ENCODE results near the gene CYB5A.
"Not testable (repeated sequence)": the region's sequence is repeated elsewhere in the genome, so short reads cannot be mapped to it uniquely, and the experiment has no call there.

CYB5A gene

DNA sequence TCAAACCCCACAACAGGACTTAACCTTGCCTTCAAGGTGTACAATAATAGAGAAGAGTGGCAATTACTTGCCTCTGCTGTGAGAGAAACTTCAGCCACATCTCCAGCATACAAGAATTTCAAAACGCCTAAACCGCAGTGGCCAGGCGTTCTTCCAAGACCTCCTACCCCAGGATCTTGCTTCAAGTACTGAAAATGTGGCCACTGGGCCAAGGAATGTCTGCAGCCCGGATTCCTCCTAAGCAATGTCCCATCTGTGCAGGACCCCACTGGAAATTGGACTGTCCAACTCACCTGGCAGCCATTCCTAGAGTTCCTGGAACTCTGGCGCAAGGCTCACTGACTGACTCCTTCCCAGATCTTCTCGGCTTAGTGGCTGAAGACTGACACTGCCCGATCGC, 2.8 kb upstream of the CYB5A start:
- no peak for DNase-seq (ENCODE audit: low read depth in 2 of 2)

DNA sequence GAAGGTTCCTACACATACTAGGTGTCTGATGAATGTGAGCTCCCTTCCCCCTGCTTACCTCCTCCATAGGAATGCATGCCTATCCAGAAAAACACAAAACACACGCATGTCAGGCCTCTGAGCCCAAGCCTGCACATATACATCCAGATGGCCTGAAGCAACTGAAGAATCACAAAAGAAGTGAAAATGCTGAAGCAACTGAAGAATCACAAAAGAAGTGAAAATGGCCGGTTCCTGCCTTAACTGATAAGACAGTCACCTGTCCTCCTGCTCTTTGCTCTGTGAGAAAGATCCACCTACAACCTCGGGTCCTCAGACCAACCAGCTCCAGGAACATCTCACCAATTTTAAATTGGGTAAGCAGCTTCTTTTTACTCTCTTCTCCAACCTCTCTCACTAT, 1.2 kb upstream of the CYB5A start:
- DNase-seq (ENCODE audit: low read depth in 2 of 2) = not testable (repeated sequence)

DNA sequence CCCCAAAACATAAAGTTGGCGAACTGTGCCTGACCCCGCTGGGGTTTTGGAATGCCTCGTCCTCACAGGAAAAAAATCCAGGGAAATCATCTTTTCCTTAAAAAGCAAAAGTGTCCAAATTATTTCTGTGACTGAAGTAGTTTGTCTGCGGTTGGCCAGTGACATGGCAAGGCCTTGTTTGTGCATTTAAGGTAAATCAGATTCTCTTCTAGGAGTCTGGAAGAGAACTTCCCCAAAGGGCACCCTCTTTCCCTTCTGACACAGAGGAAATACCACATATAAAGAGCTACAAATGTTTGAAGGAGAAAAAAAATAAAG, 737 bp upstream of the CYB5A start:
- DNase-seq (ENCODE audit: low read depth in 2 of 2) = no peak

DNA sequence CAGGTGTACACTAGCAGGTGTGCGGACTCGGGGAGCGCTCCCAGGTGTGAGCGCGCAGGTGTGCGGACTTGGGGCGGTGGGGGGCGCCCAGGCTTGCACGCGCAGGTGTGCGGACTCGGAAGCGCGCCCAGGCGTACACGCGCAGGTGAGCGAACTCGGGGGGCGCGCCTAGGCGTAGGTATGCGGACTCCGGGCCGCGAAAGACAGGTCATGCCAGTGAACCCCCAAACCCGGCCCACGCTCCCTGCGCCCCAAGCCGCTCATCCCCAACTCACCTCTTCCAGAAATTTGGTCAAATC, 342 bp downstream of the CYB5A start:
- DNase-seq (ENCODE audit: low read depth in 2 of 2) = no peak

DNA sequence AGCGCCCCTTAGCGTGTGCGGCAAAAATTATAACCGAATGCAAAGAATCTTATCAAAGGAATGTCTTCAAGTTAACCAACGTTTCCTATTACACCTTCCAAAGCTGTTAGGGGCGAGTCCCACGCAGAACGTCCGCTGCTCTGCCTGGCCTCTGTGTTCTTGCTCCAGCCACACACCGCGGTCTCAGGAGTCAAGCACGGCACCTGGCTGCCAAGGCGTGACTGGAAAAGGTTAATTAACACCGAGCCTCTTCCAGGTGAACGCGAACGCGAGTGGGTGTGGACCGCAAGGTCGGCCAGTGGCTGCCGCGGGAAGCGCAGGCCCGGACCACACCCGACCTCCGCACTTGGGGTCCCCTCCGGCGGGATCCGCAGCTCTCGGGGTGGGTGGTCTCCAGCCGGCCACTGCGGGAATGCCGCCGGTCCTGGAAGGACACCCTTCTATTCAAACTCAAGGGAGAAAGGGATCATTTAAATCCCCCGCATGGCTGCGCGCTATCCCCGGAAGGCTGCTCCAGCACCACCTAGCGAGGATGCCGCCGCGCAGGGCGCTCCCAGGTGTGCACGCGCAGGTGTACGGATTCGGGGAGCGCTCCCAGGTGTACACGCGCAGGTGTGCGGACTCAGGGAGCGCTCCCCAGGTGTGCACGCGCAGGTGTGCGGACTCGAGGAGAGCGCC, 830 bp downstream of the CYB5A start:
- no peak for DNase-seq (ENCODE audit: low read depth in 2 of 2)

DNA sequence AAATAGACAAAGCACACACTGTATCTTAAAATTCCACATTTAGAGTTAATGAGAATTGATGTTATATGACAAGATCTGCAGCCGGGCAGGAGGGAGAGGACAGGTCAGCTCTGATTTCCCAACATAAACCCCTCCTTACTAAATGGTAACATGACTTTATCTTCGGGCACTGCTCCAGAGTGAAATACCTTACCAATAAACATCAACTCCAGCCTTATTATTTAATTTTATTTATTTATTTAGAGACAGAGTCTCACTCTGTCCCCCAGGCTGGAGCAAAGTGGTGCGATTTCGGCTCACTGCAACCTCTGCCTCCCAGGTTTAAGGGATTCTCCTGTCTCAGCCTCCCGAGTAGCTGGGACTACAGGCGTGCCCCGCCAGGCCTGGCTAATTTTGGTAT, 1.7 kb downstream of the CYB5A start:
- no peak for DNase-seq (ENCODE audit: low read depth in 2 of 2)

DNA sequence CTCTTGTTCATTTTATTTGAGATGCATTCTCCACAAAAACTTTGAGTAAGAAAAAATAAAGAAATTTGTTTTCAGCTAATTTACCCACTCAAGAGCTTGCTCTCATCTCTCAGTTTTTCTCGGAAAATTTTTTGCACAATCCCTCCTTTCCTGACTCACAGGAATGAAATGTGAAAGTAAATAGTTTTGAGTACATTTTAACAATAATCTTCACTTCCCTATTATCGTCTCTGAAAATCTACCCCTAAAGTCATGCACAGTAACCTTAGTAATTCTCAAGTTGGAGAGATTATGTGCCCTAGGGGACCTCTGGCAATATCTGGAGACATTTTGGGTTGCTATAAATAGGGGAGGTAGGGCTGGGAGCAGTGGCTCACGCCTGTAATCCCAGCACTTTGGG, 2.6 kb downstream of the CYB5A start:
- DNase-seq (ENCODE audit: low read depth in 2 of 2) = no peak

DNA sequence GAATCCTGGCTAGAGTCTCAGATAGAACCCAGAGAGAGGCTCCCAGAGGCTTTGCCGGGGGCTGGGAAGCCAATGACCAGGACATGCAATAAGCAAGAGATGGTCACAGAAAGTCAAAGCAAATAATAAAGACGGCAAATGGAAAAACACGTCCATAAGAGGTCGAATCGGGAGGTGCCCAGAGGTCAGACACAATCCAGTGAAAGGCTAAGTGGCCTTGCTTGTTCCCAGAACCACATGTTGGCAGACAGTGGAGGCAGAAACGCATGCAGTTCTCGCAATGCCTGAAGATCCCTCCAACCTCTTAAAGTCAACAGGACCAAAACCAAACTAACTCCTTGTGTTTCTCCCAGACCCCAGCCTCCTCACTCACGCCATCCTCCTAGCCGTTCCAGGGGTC, 3.0 kb downstream of the CYB5A start:
- no peak for DNase-seq (ENCODE audit: low read depth in 2 of 2)

DNA sequence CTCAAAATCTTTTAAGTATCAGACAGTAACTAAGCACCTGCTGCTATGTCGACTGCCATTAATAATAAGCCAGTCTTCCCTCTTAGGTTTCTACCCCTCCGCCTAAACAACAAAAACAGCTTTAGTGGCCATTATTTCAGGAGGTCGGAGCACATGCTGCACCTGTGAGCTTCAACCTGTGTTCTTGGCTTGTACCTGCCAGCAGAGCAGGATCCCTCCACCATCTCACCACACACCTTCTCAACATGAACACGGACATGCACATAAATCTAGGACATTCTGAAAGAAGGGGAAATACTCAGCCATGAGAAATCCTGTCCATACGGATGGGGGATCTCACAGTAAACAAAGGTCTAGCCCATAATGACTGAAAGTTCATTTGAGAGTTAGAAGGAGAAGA, 3.7 kb downstream of the CYB5A start:
- no peak for DNase-seq (ENCODE audit: low read depth in 2 of 2)

DNA sequence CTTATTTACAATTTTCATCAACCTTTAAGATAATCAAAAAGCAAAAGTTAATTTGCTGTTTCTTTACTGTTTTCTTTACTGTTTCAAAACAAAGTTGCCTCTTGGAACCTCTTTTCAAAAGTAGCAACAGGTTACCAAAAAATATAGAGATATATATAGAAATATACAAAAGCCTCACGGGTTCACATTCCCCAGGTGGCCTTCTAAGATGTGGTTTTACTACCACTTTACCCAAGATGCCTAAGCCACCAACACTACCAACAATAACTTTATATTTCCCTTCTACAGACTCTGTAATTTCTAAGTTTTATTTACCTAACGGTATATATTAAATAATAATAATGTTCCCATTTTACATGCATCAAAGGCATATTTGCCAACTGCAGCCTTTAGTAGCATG, 4.9 kb downstream of the CYB5A start:
- no peak for DNase-seq (ENCODE audit: low read depth in 2 of 2)

DNA sequence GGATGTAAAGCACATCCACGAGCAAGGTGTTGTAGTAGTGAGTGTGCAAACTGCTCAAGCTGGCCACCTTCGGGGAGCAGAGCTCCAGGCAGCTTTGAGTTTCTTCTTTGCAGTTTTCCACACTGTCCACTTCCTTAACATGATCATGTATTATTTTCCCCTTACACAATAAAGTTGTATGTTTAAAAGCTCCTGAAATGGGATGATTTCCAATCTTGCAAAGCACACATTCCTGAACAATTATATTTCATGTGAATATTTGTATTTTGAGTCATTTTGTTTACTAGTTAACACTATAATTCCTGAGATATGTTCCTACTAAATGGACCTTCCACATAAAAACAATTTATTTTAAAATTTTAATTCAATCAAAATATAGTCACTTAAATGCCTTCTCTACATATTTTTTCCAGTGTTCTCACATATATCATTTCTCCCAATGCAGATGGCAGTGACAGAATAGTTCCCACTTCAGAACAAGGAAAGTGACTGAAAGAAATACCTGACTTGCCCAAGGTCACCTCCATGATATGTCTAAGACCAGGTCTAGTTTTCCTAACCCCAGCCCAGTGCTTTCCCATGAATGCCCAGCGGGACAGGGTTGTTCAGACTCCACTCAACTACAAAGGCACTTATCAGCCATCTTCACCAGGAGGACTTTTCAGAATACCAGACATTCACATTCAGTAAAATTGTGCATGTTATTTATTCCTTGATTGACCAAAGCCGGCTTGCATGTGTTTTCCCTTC, 5.5 kb downstream of the CYB5A start:
- no peak for DNase-seq (ENCODE audit: low read depth in 2 of 2)

DNA sequence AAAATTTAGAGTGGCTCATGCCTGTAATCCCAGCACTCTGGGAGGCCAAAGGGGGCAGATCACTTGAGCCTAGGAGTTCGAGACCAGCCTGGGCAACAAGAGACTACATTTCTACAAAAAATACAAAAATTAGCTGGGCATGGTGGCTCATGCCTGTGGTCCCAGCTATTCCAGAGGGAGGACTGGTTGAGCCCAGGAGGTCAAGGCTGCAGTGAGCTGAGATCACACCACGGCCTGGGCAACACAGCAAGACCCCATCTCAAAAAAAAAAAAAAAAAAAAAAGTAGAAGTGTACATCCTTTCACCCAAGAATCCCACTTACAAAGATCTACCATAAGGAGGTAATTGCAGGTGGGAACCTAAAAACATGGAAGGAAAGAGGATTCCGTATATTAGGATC, 6.2 kb downstream of the CYB5A start:
- not testable (repeated sequence) for DNase-seq (ENCODE audit: low read depth in 2 of 2)

DNA sequence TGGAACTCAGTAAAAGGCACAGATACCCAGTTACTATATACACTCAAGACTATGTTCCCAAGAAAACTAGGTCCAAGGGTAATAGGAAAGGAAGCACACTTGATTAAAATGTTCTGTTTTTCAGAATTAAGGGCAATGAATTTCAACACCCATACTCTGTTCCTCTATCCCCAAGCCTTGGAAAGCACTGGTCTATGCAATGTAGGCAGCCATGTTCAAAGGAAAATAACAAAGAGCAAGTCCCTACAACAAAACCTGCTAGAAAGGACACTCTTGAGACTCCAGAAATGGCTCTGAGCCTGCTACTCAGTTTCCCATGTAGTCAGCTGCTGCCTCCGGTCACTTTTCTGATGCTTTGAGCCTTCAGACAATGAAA, 6.8 kb downstream of the CYB5A start:
- no peak for DNase-seq (ENCODE audit: low read depth in 2 of 2)

DNA sequence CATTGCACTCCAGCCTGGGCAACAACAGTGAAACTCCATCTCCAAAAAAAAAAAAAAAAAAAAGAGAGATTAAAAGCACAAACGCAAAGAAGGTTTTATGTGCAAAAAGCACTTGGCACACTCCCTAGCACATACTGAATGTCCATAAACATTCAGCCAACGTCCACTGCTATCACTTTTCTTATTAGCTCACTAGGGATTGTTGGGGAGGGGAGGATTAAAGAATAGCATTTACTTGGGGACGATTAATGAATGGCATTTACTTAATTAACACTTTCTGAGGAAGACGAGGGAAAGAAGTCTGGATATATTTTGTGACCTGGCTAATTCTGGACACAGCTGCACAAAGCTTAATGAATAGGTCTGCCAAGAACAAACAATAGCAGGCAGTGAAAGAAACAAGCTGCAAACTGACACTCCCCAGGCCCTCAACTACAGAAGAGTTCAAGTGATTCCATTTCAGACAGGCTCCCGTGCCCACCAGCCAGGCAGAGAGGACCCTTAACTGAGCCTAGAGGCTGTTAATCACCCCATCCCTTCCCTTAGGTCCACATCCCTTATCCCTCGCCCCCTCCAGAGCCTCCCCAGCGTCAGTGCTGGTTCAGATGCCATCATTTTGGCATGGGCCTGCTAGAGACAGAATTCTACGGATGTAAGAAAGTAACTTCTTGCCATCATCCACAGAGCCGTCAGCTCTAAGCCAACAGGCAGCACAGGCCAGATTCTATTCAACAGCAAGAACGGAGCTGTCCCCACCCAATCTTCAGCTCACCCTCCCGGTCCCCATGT, 7.4 kb downstream of the CYB5A start:
- no peak for DNase-seq (ENCODE audit: low read depth in 2 of 2)

DNA sequence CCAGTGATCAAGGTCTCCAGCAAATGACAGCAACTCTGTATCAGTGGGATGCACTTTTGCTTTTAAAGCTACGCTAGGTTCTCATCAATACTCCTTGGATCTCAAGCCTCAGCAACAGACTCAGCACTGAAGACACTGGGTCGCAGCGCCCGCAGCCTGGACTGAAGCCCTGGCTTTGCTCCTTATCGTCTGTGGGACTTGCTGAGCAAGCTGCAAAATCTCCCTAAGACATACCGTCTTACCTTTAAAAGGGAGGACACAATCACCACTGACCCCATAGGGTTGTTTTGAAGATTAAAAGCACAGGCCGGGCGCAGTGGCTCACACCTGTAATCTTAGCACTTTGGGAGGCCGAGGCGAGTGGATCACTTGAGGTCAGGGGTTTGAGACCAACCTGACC, 8.1 kb downstream of the CYB5A start:
- no peak for DNase-seq (ENCODE audit: low read depth in 2 of 2)

DNA sequence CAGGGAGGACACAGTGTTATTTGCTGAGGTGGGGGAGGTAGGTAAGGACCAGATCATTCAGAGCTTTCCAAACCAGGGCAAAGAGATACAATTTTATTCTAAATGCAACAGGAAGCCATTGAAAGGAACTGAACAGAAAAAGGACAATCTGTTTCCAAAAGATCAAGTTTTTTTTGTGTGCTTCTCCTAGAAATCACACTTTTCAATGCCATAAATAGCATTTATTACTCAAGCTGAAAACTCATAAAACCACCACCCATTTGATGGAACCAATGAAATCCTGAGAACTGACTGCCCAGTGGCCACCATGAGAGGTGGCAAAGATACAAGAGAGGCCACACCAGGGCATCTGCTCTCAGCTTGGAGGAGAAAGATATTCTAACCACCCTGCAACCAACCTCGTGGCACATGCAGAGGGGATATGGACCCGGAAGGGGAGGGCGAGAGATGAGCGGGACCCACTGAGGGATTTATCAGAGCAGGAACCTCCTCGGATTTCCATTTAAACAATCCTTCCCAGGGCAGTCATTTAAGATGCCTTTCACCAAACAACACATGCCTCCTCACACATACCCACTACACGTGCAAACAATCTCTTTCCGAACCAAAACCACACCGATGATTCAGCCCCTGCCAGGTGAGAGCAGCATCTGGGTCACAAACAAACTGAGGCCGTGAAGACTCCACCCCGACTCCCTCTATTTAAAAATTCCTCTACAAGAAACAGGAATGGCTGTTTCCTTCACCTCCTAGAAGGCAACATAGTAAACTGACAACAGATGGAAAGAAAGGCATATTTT, 8.8 kb downstream of the CYB5A start:
- DNase-seq (ENCODE audit: low read depth in 2 of 2) = no peak

DNA sequence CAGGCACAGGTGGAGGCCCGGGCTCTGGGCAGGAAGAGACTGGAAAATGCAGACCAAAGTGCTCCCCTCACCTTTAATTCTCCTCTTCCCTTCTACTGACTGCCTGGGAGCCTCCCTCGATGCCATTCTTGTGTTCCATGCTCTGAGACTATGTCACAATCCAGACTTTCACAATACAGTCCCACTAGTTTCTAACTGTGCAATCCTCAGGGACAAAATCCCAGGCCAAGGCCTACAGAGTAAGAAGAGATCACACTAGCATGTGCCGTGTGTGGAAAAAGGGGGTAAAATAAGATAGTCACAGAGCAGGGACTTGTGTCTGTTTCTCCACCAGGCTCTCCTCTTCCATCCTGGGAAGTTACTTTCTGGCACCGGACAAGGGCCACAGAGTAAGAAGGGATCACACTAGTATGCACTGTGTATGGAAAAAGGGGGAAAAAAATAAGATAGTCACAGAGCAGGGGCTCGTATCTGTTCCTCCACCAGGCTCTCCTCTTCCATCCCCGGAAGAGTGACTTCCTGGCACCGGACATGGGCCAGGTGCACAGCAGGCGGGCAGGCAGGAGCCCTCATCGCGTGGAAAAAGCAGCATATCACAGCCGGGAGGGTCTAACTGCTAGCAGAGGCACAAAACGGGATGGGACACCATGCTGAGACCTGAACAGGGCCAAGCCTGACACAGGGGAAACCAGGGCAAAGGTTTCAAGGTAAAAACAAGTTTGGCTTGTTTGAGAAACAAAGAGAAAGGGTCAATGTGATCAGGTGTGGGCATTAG, 9.6 kb downstream of the CYB5A start:
- DNase-seq (ENCODE audit: low read depth in 2 of 2) = no peak

DNA sequence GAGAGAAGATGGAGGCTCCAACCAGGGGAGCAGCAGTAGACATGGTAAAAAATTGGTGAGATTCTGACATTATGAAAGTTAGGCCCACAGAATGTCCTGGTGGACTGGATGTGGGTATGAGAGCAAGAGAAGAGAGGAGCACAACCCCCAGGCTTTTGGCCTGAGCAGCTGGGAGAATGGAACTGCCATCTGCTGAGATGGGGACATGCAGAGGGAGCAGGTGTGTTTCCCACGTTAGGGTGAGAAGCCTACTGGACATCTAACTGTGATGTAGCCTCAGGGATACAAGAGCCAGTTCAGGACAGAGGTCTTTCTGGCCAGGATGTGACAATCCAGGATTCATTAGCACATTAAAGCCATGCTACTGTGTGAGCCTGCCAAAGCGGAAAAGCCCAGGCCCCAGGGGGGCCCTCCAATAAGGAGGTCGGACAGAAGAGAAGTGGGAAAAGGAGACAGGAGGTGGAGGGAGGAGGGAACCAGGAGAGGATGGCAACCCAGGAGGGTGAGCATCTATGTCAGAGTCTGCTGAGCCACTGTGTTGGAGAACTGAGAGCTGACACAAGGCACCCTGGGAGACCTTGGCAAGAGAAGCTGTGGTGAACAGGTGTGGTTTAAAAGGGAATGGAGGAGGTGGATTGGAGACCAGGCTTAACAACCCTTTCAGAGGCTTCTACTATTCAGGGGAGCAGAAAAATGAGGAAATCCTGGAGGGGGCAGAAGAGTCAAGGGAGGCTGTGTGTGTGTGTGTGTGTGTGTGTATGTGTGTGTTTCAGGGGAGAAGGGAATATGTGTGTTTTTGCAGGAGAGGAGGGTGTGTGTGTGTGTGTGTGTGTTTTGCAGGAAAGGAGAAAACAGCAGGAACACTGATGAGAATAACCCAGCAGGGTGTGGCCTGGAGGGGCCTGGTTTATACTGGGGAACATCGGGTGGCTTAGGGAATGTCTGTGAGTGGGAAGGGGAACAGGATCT, 10.5 kb downstream of the CYB5A start:
- DNase-seq (ENCODE audit: low read depth in 2 of 2) = no peak

DNA sequence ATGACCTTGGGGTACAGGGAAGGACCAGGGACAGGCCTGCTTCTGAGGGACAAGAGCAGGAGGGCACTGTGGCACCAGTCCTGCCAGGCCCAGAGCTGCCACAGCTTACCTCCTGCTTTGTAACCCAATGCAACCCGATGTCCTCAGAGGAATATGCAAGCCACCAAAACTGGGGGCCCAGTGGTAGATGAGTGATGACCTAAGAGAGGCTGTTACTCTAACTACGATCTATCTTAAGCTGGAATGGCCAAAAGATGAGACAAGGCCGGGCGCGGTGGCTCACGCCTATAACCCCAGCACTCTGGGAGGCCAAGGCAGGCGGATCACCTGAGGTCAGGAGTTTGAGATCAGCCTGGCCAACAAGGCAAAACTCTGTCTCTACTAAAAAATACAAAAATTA, 12.8 kb downstream of the CYB5A start:
- no peak for DNase-seq (ENCODE audit: low read depth in 2 of 2)

DNA sequence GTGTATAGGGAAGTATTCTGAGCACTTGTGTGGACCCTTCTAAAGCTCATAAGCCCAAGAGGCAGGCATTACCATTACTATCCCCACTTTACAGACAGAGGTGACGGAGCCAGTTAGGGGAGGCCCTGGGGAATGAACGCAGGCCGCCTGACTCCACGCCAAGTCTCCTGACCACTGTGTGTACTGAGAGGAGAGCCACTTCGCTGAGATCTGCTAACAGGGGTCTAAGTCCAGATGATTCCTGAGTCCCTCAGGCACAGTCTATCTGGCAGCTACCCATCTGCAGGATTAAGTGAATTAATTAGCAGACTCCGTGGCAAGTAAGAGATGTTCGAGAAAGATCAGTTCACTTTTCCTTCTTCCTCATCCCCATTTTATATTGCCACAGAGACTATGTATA, 13.7 kb downstream of the CYB5A start:
- no peak for DNase-seq (ENCODE audit: low read depth in 2 of 2)

DNA sequence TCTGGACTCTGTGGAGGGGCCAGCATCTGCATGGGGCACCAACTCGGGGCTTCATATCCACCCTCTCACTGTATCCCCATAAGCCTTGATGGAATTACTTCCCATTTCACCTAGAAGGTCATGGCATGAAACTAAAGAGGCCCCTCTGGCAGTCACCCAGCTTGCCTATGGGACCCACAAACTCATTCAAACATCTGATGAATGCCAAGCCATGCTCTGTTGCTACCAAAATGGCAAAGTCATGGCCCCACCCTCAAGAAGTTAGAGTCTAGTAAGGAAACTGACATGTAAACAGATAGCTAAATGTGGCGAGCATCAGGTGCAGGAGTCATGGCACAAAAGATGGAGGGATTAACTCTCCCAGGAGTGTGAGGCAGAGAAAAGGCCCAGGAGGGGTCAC, 14.5 kb downstream of the CYB5A start:
- no peak for DNase-seq (ENCODE audit: low read depth in 2 of 2)

Measured in stimulated activated CD4-positive, alpha-beta T cell treated with anti-CD3 and anti-CD28 coated beads, Interleukin-12 subunit alpha, Interleukin-12 subunit beta, amount 100 ng/mL, for 24 hours (primary cell).